B cell (primary cell): Measurements from ENCODE around the gene IPO13. TPM values are rescaled to one million over a fixed set of nuclear protein-coding genes. Genes with fewer than 3 reads are reported as not detected.

ENCODE experiments used
- ATAC-seq: fragments of 200-7000 bp; cut with Tn5 transposase; one replicate; pipeline ENCODE4 v1.10.0; 2021; ENCODE audit warnings: low read depth, mild to moderate bottlenecking, moderate number of reproducible peaks, moderate library complexity
- CTCF ChIA-PET: fragments of 350-600 bp; sonication (Branson Sonifier 250); formaldehyde crosslinking; loops from one replicate; lab custom pipeline; 2021; ENCODE audit warnings: antibody characterized with exemption, inconsistent platforms; lab: Charles Lee
- POLR2A ChIA-PET: fragments of 350-600 bp; sonication (Branson Sonifier 250); formaldehyde crosslinking; loops from one replicate; lab custom pipeline; 2021; ENCODE audit warnings: antibody characterized with exemption; lab: Charles Lee
- DNase-seq: peaks from one replicate; pipeline ENCODE4 v3.0.0; 2013
- H2AFZ ChIP-seq: 2 replicates; pipeline ENCODE4 v1.6.1; 2012; ENCODE audit warnings: mild to moderate bottlenecking, low read depth, low read length; ENCODE audit not compliant: insufficient read depth, poor library complexity, severe bottlenecking
- H3K27ac ChIP-seq, 2 donors: 1 replicate in 1 of 2; 2 replicates in 1 of 2; pipeline ENCODE4 v1.5.1; 2012 to 2013; ENCODE audit warnings: low read length in 2 of 2, mild to moderate bottlenecking in 2 of 2, moderate library complexity in 1 of 2
- H3K27me3 ChIP-seq, 4 experiments: fragments of 200-600 bp in 1 of 4; sonication (generic) in 1 of 4; replicated peaks in 1 of 4; 1 replicate in 2 of 4; 2 replicates in 2 of 4; pipeline versions ENCODE4 v1.6.1 to v1.7.0; 2013 to 2016; ENCODE audit warnings: low read length in 3 of 4, mild to moderate bottlenecking in 2 of 4, mixed read lengths in 1 of 4, moderate library complexity in 1 of 4; ENCODE audit not compliant: insufficient read depth in 4 of 4, control insufficient read depth in 3 of 4; ENCODE audit errors: control extremely low read depth in 1 of 4
- H3K36me3 ChIP-seq, 2 experiments: replicated peaks in 1 of 2; 1 replicate in 1 of 2; 2 replicates in 1 of 2; pipeline versions ENCODE4 v1.6.1 to v1.7.1; 2013; ENCODE audit warnings: low read length in 1 of 2; ENCODE audit not compliant: insufficient read depth in 2 of 2, control insufficient read depth in 1 of 2; ENCODE audit errors: control extremely low read depth in 1 of 2, extremely low read depth in 1 of 2
- H3K4me1 ChIP-seq, 2 donors: fragments of 200-600 bp in 1 of 2; sonication (generic) in 1 of 2; 1 replicate in 1 of 2; 2 replicates in 1 of 2; pipeline versions ENCODE4 v1.5.1 to v1.6.1; 2013 to 2017; ENCODE audit warnings: low read length in 2 of 2; ENCODE audit not compliant: control insufficient read depth in 2 of 2, insufficient read depth in 2 of 2
- H3K4me2 ChIP-seq: replicated peaks from 2 replicates; pipeline ENCODE3; 2012; ENCODE audit warnings: mild to moderate bottlenecking, low read depth, low read length; ENCODE audit not compliant: poor library complexity, severe bottlenecking
- H3K4me3 ChIP-seq, 5 experiments: fragments of 200-600 bp in 1 of 5; sonication (generic) in 1 of 5; 1 replicate in 3 of 5; 2 replicates in 2 of 5; pipeline versions ENCODE4 v1.5.1 to v1.7.0; 2011 to 2016; ENCODE audit warnings: low read length in 4 of 5, mild to moderate bottlenecking in 4 of 5, low read depth in 2 of 5, control low read depth in 1 of 5, moderate library complexity in 1 of 5; ENCODE audit not compliant: insufficient read depth in 1 of 5; ENCODE audit errors: control extremely low read depth in 1 of 5, extremely low read depth in 1 of 5
- H3K79me2 ChIP-seq: fragments of 200-600 bp; sonication (generic); one replicate; pipeline ENCODE4 v1.6.0; 2016; ENCODE audit warnings: low read length; ENCODE audit not compliant: control insufficient read depth, insufficient read depth
- H3K9ac ChIP-seq: fragments of 200-600 bp; sonication (generic); 2 replicates; pipeline ENCODE4 v1.6.1; 2017; ENCODE audit warnings: mild to moderate bottlenecking, low read length, moderate library complexity
- H3K9me3 ChIP-seq, 3 donors: one replicate each; pipeline versions ENCODE4 v1.6.1 to v1.7.1; 2013; ENCODE audit warnings: low read length in 2 of 3; ENCODE audit not compliant: control insufficient read depth in 2 of 3, insufficient read depth in 1 of 3; ENCODE audit errors: control extremely low read depth in 1 of 3
- H4K20me1 ChIP-seq: 2 replicates; pipeline ENCODE4 v1.6.0; 2012; ENCODE audit warnings: mild to moderate bottlenecking, low read length; ENCODE audit not compliant: insufficient read depth, control insufficient read depth, poor library complexity, severe bottlenecking
- H3K27ac Mint-ChIP-seq: one replicate; pipeline ENCODE4 v1.8.0; 2021; ENCODE audit warnings: mixed read lengths
- H3K27me3 Mint-ChIP-seq: one replicate; pipeline ENCODE4 v1.8.0; 2021; ENCODE audit warnings: mixed read lengths
- H3K4me1 Mint-ChIP-seq: one replicate; pipeline ENCODE4 v1.8.0; 2021; ENCODE audit warnings: mixed read lengths
- H3K4me3 Mint-ChIP-seq: one replicate; pipeline ENCODE4 v1.8.0; 2021; ENCODE audit warnings: mixed read lengths
- H3K9me3 Mint-ChIP-seq: one replicate; pipeline ENCODE4 v1.8.0; 2022; ENCODE audit warnings: mixed read lengths; ENCODE audit not compliant: insufficient read depth
- EZH2 ChIP-seq: IDR thresholded peaks from 2 replicates; pipeline ENCODE4 v1.6.1; 2012; ENCODE audit warnings: borderline replicate concordance, low read depth, mild to moderate bottlenecking, moderate library complexity, low read length; ENCODE audit not compliant: insufficient read depth, poor library complexity, severe bottlenecking
- WGBS: methylation state at CpG from one replicate; pipeline ENCODE4 v1.1.5; 2013; ENCODE audit warnings: missing lambda C conversion rate; ENCODE audit not compliant: insufficient coverage; 5-methylcytosine and 5-hydroxymethylcytosine counted together
- intact Hi-C: fragments of 100-400 bp; cut with micrococcal nuclease; formaldehyde crosslinking; loops from one replicate; pipeline ENCODE4 v1.10.0; 2022
- polyA plus RNA-seq: library from polyadenylated mRNA; depleted of rRNA; stranded (reverse); fragments of >200 nt; gene quantifications from 2 replicates; pipeline ENCODE4 v1.2.3, GENCODE V29; 2012
- total RNA-seq, 2 donors: library from RNA; stranded (reverse); fragments of 120-200 nt in 1 of 2; gene quantifications; 1 replicate in 1 of 2; 2 replicates in 1 of 2; pipeline versions ENCODE4 v1.2.3 to v1.2.4, GENCODE V29; 2013 to 2022
- TF ChIP-seq, protein P1 (sequence below): fragments of 200-600 bp; IDR thresholded peaks from one replicate; pipeline ENCODE4 v1.8.0; 2022; ENCODE audit warnings: antibody characterized with exemption, mild to moderate bottlenecking

Gene IPO13
- total and polyA plus RNA-seq, 2 donors (not counting 1 experiment from before 2014, with no cell fraction given), result 18.7 to 19.7 TPM

DNA sequence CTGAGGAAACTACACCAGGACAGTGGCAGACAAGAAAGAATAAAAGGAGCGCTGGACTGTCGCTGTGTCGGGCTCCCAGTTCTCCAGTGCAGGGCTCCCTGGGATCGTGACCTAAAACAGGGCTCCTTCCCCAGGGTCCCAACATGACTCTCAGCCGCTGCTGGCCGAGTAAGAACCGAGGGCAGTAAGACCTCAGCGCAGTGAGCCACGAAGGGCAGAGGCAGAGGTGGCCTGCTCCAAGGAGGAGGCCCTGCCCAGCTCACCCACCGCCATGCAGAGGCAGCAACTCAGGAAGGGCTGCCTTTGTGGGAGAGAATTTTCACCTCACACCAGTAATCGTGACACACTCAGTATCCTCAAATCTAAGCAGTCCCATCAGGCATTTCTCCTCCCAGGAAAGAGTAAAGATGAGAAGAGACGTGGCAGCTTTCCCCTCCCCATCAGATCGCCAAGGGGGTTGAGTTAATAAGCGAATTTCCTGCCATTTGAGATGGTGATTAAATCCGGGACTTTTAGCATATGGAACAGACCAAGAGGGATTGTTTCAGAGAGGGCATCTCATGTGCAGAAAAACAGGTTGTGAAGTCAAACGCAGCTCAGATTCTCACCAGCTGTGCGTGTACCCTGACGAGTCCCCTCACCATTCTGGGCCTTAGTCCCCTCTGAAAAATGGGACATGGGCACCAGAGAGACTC, 32.9 kb upstream of the IPO13 start:
- no peaks in the 10 kb centered on the region for H3K4me1 ChIP-seq
- H3K79me2 ChIP-seq, result no peaks in the 10 kb centered on the region
- ChIA-PET POLR2A (no interaction called here), CTCF (interaction anchor here (0.9 kb wide), 1 partner anchor 150 kb away, joined by 3 read pairs; no protein-coding TSS in a partner anchor)
- TF ChIP-seq EZH2, result no peak
- TF ChIP-seq, protein P1, sequence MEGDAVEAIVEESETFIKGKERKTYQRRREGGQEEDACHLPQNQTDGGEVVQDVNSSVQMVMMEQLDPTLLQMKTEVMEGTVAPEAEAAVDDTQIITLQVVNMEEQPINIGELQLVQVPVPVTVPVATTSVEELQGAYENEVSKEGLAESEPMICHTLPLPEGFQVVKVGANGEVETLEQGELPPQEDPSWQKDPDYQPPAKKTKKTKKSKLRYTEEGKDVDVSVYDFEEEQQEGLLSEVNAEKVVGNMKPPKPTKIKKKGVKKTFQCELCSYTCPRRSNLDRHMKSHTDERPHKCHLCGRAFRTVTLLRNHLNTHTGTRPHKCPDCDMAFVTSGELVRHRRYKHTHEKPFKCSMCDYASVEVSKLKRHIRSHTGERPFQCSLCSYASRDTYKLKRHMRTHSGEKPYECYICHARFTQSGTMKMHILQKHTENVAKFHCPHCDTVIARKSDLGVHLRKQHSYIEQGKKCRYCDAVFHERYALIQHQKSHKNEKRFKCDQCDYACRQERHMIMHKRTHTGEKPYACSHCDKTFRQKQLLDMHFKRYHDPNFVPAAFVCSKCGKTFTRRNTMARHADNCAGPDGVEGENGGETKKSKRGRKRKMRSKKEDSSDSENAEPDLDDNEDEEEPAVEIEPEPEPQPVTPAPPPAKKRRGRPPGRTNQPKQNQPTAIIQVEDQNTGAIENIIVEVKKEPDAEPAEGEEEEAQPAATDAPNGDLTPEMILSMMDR, result no peak
- H3K27me3 ChIP-seq, result no peaks in the 10 kb centered on the region
- H3K4me3 Mint-ChIP-seq, result no peak overlapping the region
- no peak overlapping the region for H2AFZ ChIP-seq
- H3K4me3 ChIP-seq, result no peak overlapping the region
- no peaks in the 10 kb centered on the region for H3K9me3 ChIP-seq
- no peaks in the 10 kb centered on the region for H3K27me3 Mint-ChIP-seq
- H3K27ac Mint-ChIP-seq, result no peak overlapping the region
- no peaks in the 10 kb centered on the region for H3K9me3 Mint-ChIP-seq
- intact Hi-C loops, result no loop called here
- H3K27ac ChIP-seq, result no peak overlapping the region
- no peak for DNase-seq
- no peak overlapping the region for H3K4me2 ChIP-seq
- peaks cover 0 to 1% of the 10 kb centered on the region in 2 experiments for H3K36me3 ChIP-seq
- no peak for ATAC-seq
- no peaks in the 10 kb centered on the region for H3K4me1 Mint-ChIP-seq
- WGBS, result 92% methylated on average over 11 of the region's 18 CpGs
- no peaks in the 10 kb centered on the region for H4K20me1 ChIP-seq
- no peak overlapping the region for H3K9ac ChIP-seq
